Measurements from ENCODE around the gene NR3C1. TPM values are rescaled to one million over a fixed set of nuclear protein-coding genes. Genes with fewer than 3 reads are reported as not detected.

Gene NR3C1
- total RNA-seq, 2 donors from 2014 or later: 9.5 to 20.5 TPM

DNA sequence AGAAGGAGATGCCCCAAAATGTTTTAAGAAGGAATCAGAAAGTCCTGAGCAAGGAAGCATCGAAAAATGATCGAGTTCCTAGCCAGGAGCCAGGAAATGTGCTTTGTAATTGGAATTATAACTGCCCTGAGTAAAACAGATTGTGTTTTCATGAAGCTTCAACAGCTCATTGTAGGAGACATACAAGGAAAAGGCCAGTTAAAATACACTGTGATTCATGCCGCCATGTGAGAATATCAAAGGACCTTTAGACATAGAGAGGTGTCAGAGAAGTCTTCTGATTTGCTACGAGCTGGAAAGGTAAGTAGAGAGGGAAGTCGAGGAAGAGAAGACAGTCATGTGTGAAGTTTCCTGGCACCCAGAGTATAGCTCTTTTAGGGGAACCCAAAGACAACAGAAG, 60.9 kb downstream of the NR3C1 start:
- H3K27ac Mint-ChIP-seq: no peak overlapping the region
- H3K4me1 Mint-ChIP-seq: peaks cover 34% of the 10 kb centered on the region

DNA sequence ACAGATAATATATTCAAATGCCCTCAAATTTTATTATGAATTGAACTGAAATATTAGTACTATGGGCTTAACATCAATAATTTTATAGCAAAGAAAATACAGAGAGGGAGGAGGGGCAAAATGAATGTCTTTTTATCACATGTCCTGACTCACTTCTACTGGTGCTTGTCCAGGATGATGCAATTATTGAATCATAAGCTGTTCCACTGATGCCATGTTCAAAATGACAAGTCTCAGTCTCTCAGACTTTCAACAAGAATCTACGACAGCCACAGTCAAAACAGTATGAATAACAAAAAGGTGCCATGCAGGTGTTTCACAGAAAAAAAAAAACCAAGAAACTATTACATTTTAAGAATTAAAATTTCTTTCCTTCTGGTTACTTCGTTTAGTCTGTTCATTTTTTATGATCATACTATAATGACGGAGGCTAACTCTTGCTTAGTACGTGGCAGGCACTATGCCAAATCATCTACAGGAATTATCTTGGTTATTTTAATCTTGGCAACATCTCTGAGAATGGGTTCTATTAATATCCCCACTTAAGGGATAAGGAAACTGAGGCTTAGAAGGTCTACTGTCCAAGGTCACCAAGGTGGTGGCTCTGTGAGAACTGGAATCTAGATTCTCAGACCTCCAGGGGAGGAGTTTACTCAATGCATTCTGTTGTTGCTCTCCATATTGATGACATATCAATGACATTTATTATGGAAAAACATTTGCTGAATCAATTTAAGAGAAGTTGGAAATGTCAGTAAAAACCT, 61.5 kb downstream of the NR3C1 start:
- Histone ChIP-seq H3K9me3 (ENCODE audit: control insufficient read depth, low read length) (no peaks in the 10 kb centered on the region), H3K27me3 (ENCODE audit: control insufficient read depth, insufficient read depth, low read length, poor library complexity, severe bottlenecking) (no peaks in the 10 kb centered on the region), H3K4me3 (ENCODE audit: low read length) (no peak overlapping the region), H3K9ac (ENCODE audit: extremely low read depth, low read length, poor library complexity, severe bottlenecking) (no peak overlapping the region), H3K4me1 (ENCODE audit: control insufficient read depth, insufficient read depth, low read length) (peaks cover 8% of the 10 kb centered on the region), H3K36me3 (ENCODE audit: control insufficient read depth, insufficient read depth, low read length) (no peaks in the 10 kb centered on the region), H3K27ac (ENCODE audit: low read depth, low read length) (no peak overlapping the region)
- Mint-ChIP-seq H3K9me3 (no peaks in the 10 kb centered on the region), H3K4me1 (peaks cover 28% of the 10 kb centered on the region), H3K27me3 (ENCODE audit: insufficient read depth) (no peaks in the 10 kb centered on the region), H3K27ac (no peak overlapping the region), H3K36me3 (ENCODE audit: low read depth) (peaks cover 5% of the 10 kb centered on the region), H3K4me3 (no peak overlapping the region)
- DNase-seq: no peak
- WGBS, 2 experiments (ENCODE audit: insufficient coverage in 1 of 2, insufficient read length in 1 of 2): 95 to 100% methylated on average over 2 to 4 of the region's 4 CpGs
- TF ChIP-seq, protein P1, sequence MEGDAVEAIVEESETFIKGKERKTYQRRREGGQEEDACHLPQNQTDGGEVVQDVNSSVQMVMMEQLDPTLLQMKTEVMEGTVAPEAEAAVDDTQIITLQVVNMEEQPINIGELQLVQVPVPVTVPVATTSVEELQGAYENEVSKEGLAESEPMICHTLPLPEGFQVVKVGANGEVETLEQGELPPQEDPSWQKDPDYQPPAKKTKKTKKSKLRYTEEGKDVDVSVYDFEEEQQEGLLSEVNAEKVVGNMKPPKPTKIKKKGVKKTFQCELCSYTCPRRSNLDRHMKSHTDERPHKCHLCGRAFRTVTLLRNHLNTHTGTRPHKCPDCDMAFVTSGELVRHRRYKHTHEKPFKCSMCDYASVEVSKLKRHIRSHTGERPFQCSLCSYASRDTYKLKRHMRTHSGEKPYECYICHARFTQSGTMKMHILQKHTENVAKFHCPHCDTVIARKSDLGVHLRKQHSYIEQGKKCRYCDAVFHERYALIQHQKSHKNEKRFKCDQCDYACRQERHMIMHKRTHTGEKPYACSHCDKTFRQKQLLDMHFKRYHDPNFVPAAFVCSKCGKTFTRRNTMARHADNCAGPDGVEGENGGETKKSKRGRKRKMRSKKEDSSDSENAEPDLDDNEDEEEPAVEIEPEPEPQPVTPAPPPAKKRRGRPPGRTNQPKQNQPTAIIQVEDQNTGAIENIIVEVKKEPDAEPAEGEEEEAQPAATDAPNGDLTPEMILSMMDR (conservative IDR thresholded peaks at IDR 0.05): no peak

More for the DNA sequence above, 60.9 kb downstream of the NR3C1 start:
- Mint-ChIP-seq H3K4me3 (no peak overlapping the region), H3K36me3 (ENCODE audit: low read depth) (peaks cover 5% of the 10 kb centered on the region), H3K9me3 (no peaks in the 10 kb centered on the region), H3K27me3 (ENCODE audit: insufficient read depth) (no peaks in the 10 kb centered on the region)
- Histone ChIP-seq H3K9me3 (ENCODE audit: control insufficient read depth, low read length) (no peaks in the 10 kb centered on the region), H3K9ac (ENCODE audit: extremely low read depth, low read length, poor library complexity, severe bottlenecking) (no peak overlapping the region), H3K36me3 (ENCODE audit: control insufficient read depth, insufficient read depth, low read length) (no peaks in the 10 kb centered on the region), H3K4me1 (ENCODE audit: control insufficient read depth, insufficient read depth, low read length) (peaks cover 11% of the 10 kb centered on the region), H3K27me3 (ENCODE audit: control insufficient read depth, insufficient read depth, low read length, poor library complexity, severe bottlenecking) (no peaks in the 10 kb centered on the region), H3K4me3 (ENCODE audit: low read length) (no peak overlapping the region), H3K27ac (ENCODE audit: low read depth, low read length) (no peak overlapping the region)
- WGBS, 2 experiments (ENCODE audit: insufficient coverage in 1 of 2, insufficient read length in 1 of 2): 92 to 96% methylated on average over 4 to 5 of the region's 5 CpGs
- no peak for DNase-seq
- TF ChIP-seq, protein P1 (conservative IDR thresholded peaks at IDR 0.05): no peak

DNA sequence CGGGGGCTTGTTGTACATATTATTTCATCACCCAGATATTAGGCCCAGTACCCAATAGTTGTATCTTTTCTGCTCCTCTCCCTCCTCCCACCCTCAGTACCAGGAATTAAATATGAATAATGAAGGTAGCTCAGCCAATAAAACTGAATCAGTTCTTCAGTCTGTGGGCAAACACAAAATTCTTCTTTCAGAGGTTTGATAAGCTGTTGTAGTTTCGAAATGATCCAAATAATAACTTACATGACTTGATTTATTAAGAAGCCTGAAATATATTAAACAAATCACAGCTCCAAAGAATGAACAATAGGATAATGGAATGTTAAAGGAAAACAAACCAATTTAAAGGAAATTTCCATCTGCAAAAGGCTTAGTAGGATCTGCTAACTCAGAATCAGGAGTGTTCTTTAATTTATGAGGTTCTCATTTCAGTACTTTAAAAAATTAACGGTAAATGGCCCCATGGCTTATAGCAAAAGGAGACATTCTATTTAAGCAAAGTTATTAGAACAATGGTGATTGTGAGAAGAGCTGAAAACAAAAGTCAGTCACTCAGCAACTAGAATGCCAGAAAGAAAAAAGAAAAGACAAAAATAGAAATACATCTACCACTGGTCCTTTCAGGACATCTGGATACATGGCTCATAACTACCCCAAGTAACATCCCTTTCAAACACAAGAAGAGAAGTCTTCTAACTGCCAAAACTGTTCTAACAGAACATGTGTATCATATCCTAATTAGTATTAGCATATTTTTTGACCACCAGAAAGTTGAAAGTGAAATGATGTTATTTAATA, 62.4 kb downstream of the NR3C1 start:
- no peak overlapping the region for H3K27ac ChIP-seq (ENCODE audit: low read depth, low read length)
- Mint-ChIP-seq H3K4me1 (peaks cover 25% of the 10 kb centered on the region), H3K27ac (no peak overlapping the region), H3K4me3 (no peak overlapping the region), H3K9me3 (no peaks in the 10 kb centered on the region), H3K36me3 (ENCODE audit: low read depth) (peaks cover 5% of the 10 kb centered on the region), H3K27me3 (ENCODE audit: insufficient read depth) (no peaks in the 10 kb centered on the region)
- TF ChIP-seq, protein P1 (conservative IDR thresholded peaks at IDR 0.05): no peak
- no peaks in the 10 kb centered on the region for H3K27me3 ChIP-seq (ENCODE audit: control insufficient read depth, insufficient read depth, low read length, poor library complexity, severe bottlenecking)
- H3K36me3 ChIP-seq (ENCODE audit: control insufficient read depth, insufficient read depth, low read length): no peaks in the 10 kb centered on the region
- no peak overlapping the region for H3K9ac ChIP-seq (ENCODE audit: extremely low read depth, low read length, poor library complexity, severe bottlenecking)
- no peak overlapping the region for H3K4me3 ChIP-seq (ENCODE audit: low read length)
- H3K4me1 ChIP-seq (ENCODE audit: control insufficient read depth, insufficient read depth, low read length): peaks cover 8% of the 10 kb centered on the region
- H3K9me3 ChIP-seq (ENCODE audit: control insufficient read depth, low read length): no peaks in the 10 kb centered on the region
- DNase-seq: no peak
- 100% methylated on average over 3 of the region's 3 CpGs; no CpG with 5 or more reads in 1 of the 2 experiments for WGBS, 2 experiments (ENCODE audit: insufficient coverage in 1 of 2, insufficient read length in 1 of 2)

Data from endodermal cell (in vitro differentiated cells).